Measurements from ENCODE around the gene CAMTA1.

GRCh38 chr1:7743346-7743745, 958.1 kb downstream of the CAMTA1 start:
- TF ChIP-seq ZNF23 (tag by site-specific recombination; IDR thresholded peaks at IDR 0.05; ENCODE audit: borderline replicate concordance) (no peak), ZNF837 (tag by site-specific recombination; IDR thresholded peaks at IDR 0.05) (no peak), ZNF350 (tag by site-specific recombination; IDR thresholded peaks at IDR 0.05) (no peak), CTCF (tag by site-specific recombination; IDR thresholded peaks at IDR 0.05) (no peak)

Measured in HEK293 (cell line).